WTC11 (cell line): ENCODE measurements around the gene TRIM41.

ENCODE experiments used
- ATF6 ChIP-seq: sonication (generic); formaldehyde crosslinking; IDR thresholded peaks from 2 replicates; pipeline ENCODE4 v1.8.1; 2023; ENCODE audit warnings: mild to moderate bottlenecking, missing genetic modification reagents
- CTCF ChIP-seq: fragments of 200-600 bp; IDR thresholded peaks from 2 replicates; pipeline ENCODE4 v1.8.0; 2022; ENCODE audit warnings: antibody characterized with exemption
- JUN ChIP-seq: sonication (generic); formaldehyde crosslinking; IDR thresholded peaks from 2 replicates; pipeline ENCODE4 v1.8.0; 2023; ENCODE audit warnings: mild to moderate bottlenecking, missing genetic modification reagents
- NR1H2 ChIP-seq: sonication (generic); formaldehyde crosslinking; IDR thresholded peaks from 2 replicates; pipeline ENCODE4 v1.9.0; 2021; ENCODE audit warnings: mild to moderate bottlenecking, moderate library complexity, missing genetic modification reagents
- STAT6 ChIP-seq: sonication (generic); formaldehyde crosslinking; conservative IDR thresholded peaks from 2 replicates; pipeline ENCODE4 v1.8.1; 2023; ENCODE audit warnings: mild to moderate bottlenecking, low read depth, missing genetic modification reagents, moderate library complexity
- ZNF425 ChIP-seq: fragments of 250-450 bp; sonication (Bioruptor Pico); conservative IDR thresholded peaks from 2 replicates; pipeline ENCODE4 v1.9.0; 2021; ENCODE audit warnings: mild to moderate bottlenecking

GRCh38 chr5:181217111-181217802 is 5.8 kb upstream of the TRIM41 start:
- TF ChIP-seq STAT6 (CRISPR knock-in tag): no peak
- TF ChIP-seq JUN (CRISPR knock-in tag): no peak
- TF ChIP-seq NR1H2: no peak
- TF ChIP-seq ATF6 (CRISPR knock-in tag): no peak
- no peak for TF ChIP-seq CTCF
- TF ChIP-seq ZNF425: no peak
